Measurements from ENCODE around the gene PELI2.

The PELI2 gene

DNA sequence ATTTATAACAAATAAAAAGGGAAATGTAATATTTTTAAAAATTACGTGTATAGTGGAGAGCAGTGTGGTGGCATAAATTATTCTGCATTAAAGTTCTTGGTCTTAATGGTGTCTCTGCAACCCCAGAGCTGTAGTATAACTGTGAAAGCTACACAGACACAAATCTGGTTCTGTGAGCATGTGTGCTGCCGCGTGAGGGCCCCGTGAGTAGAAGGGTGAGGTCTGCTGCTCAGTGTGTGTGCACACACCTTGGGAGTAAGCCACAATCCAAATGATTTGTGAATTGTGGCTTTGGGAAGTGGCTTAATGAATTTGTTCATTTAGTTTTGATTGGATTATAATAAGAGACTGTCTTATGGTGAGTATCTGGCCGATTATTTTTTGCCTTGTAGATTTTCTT lies 16.8 kb downstream of the PELI2 start:
- H4K20me1 ChIP-seq (ENCODE audit: insufficient read depth) = no peaks in the 10 kb centered on the region
- H3K36me3 ChIP-seq (ENCODE audit: insufficient read depth) = no peaks in the 10 kb centered on the region
- TF ChIP-seq CTCF (conservative IDR thresholded peaks at IDR 0.05; ENCODE audit: low read depth, low read length) = no peak
- no peak overlapping the region for H3K27ac ChIP-seq
- no peak overlapping the region for H2AFZ ChIP-seq (ENCODE audit: low read depth)
- H3K4me3 ChIP-seq (IDR thresholded peaks at IDR 0.05; ENCODE audit: insufficient read depth, low read depth, low read length) = no peak overlapping the region
- no peaks in the 10 kb centered on the region for H3K79me2 ChIP-seq (ENCODE audit: insufficient read depth, low read depth)
- H3K4me1 ChIP-seq (ENCODE audit: low read depth, poor library complexity, severe bottlenecking) = no peaks in the 10 kb centered on the region
- no peaks in the 10 kb centered on the region for H3K27me3 ChIP-seq (ENCODE audit: insufficient read depth, low read depth)
- no peak overlapping the region for H3K9ac ChIP-seq
- H3K4me2 ChIP-seq = no peak overlapping the region

DNA sequence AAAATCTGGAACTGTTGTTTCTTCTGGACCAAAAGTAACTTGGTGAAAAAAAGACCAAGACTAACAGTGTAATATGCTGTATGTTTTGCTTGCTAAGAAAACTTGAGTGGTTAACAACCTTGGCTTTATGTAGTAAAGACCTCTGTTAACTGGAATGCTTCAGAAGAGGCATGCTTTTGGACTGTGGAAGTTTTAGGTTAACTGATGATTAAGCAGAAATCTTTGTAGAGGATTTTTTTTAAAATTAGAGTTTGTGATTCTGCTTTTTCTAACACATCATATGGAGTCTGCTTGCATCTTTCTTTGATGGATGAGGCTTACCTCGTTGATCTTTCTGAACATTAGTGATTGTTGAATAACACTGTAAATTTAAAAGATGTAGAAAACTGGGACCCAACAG lies 17.5 kb downstream of the PELI2 start:
- Histone ChIP-seq H4K20me1 (ENCODE audit: insufficient read depth) (no peaks in the 10 kb centered on the region), H2AFZ (ENCODE audit: low read depth) (no peak overlapping the region), H3K4me1 (ENCODE audit: low read depth, poor library complexity, severe bottlenecking) (no peaks in the 10 kb centered on the region), H3K79me2 (ENCODE audit: insufficient read depth, low read depth) (no peaks in the 10 kb centered on the region), H3K4me2 (no peak overlapping the region), H3K27ac (no peak overlapping the region), H3K27me3 (ENCODE audit: insufficient read depth, low read depth) (no peaks in the 10 kb centered on the region), H3K36me3 (ENCODE audit: insufficient read depth) (no peaks in the 10 kb centered on the region), H3K4me3 (IDR thresholded peaks at IDR 0.05; ENCODE audit: insufficient read depth, low read depth, low read length) (no peak overlapping the region), H3K9ac (no peak overlapping the region)
- no peak for TF ChIP-seq CTCF (conservative IDR thresholded peaks at IDR 0.05; ENCODE audit: low read depth, low read length)

GRCh38 chr14:56136571-56137452 lies 18.6 kb downstream of the PELI2 start:
- Histone ChIP-seq H3K27ac (no peak overlapping the region), H3K4me1 (ENCODE audit: low read depth, poor library complexity, severe bottlenecking) (no peaks in the 10 kb centered on the region), H3K9ac (no peak overlapping the region), H3K4me2 (no peak overlapping the region), H2AFZ (ENCODE audit: low read depth) (no peak overlapping the region), H3K36me3 (ENCODE audit: insufficient read depth) (no peaks in the 10 kb centered on the region), H3K79me2 (ENCODE audit: insufficient read depth, low read depth) (no peaks in the 10 kb centered on the region), H3K27me3 (ENCODE audit: insufficient read depth, low read depth) (no peaks in the 10 kb centered on the region), H4K20me1 (ENCODE audit: insufficient read depth) (no peaks in the 10 kb centered on the region), H3K4me3 (IDR thresholded peaks at IDR 0.05; ENCODE audit: insufficient read depth, low read depth, low read length) (no peak overlapping the region)
- no peak for TF ChIP-seq CTCF (conservative IDR thresholded peaks at IDR 0.05; ENCODE audit: low read depth, low read length)

DNA sequence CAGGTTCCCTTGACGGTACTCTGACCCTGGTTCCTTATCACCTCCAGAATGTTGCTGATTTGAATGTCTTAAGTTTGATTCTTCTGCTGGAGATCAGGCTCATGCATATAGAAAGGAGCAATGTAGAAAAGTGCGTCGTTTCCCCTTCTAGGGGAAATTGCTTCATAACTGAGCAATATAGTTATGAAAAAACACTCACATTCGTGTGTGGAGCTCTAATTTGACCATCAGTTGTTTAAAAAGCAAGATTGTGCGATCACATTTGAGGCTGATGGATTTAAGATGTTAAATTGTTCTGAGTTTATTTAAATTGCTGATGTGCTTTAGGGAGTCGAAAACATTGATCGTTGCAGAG lies 19.2 kb downstream of the PELI2 start:
- no peak overlapping the region for H3K9ac ChIP-seq
- H3K79me2 ChIP-seq (ENCODE audit: insufficient read depth, low read depth) = no peaks in the 10 kb centered on the region
- no peak overlapping the region for H3K27ac ChIP-seq
- H3K27me3 ChIP-seq (ENCODE audit: insufficient read depth, low read depth) = no peaks in the 10 kb centered on the region
- no peak for TF ChIP-seq CTCF (conservative IDR thresholded peaks at IDR 0.05; ENCODE audit: low read depth, low read length)
- H2AFZ ChIP-seq (ENCODE audit: low read depth) = no peak overlapping the region
- H3K4me1 ChIP-seq (ENCODE audit: low read depth, poor library complexity, severe bottlenecking) = no peaks in the 10 kb centered on the region
- no peak overlapping the region for H3K4me2 ChIP-seq
- no peaks in the 10 kb centered on the region for H3K36me3 ChIP-seq (ENCODE audit: insufficient read depth)
- H3K4me3 ChIP-seq (IDR thresholded peaks at IDR 0.05; ENCODE audit: insufficient read depth, low read depth, low read length) = no peak overlapping the region
- H4K20me1 ChIP-seq (ENCODE audit: insufficient read depth) = no peaks in the 10 kb centered on the region
